KMS-11 (cell line): ENCODE measurements around the gene PTPRJ.

Experiments
- H2AFZ ChIP-seq: fragments of 200-600 bp; sonication (generic); 2 replicates; pipeline ENCODE4 v1.6.1; 2016; ENCODE audit warnings: antibody characterized with exemption, mixed run types, low read depth
- H3K27ac ChIP-seq: fragments of 200-600 bp; sonication (generic); 2 replicates; pipeline ENCODE4 v1.6.1; 2016; ENCODE audit warnings: mild to moderate bottlenecking, mixed run types
- H3K27me3 ChIP-seq: fragments of 200-600 bp; sonication (generic); 2 replicates; pipeline ENCODE4 v1.6.1; 2017; ENCODE audit warnings: mild to moderate bottlenecking, low read depth, mixed run types, moderate library complexity; ENCODE audit not compliant: insufficient read depth
- H3K36me3 ChIP-seq: fragments of 200-600 bp; sonication (generic); 2 replicates; pipeline ENCODE4 v1.6.1; 2017; ENCODE audit warnings: mild to moderate bottlenecking, mixed run types; ENCODE audit not compliant: insufficient read depth
- H3K4me1 ChIP-seq: fragments of 200-600 bp; sonication (generic); 2 replicates; pipeline ENCODE4 v1.6.1; 2016; ENCODE audit warnings: mild to moderate bottlenecking, low read depth, mixed run types; ENCODE audit not compliant: poor library complexity, severe bottlenecking
- H3K4me2 ChIP-seq: fragments of 200-600 bp; sonication (generic); 2 replicates; pipeline ENCODE4 v1.7.0; 2016; ENCODE audit warnings: mild to moderate bottlenecking, mixed run types
- H3K4me3 ChIP-seq: fragments of 200-600 bp; sonication (generic); IDR thresholded peaks from 2 replicates; pipeline ENCODE4 v1.6.1; 2017; ENCODE audit warnings: low read depth, low read length, mixed read lengths; ENCODE audit not compliant: insufficient read depth
- H3K79me2 ChIP-seq: fragments of 200-600 bp; sonication (generic); 2 replicates; pipeline ENCODE4 v1.6.1; 2016; ENCODE audit warnings: low read depth, mixed run types; ENCODE audit not compliant: insufficient read depth
- H3K9ac ChIP-seq: fragments of 200-600 bp; sonication (generic); 2 replicates; pipeline ENCODE4 v1.6.1; 2016; ENCODE audit warnings: mild to moderate bottlenecking, mixed run types
- H4K20me1 ChIP-seq: fragments of 200-600 bp; sonication (generic); 2 replicates; pipeline ENCODE4 v1.6.1; 2016; ENCODE audit warnings: mild to moderate bottlenecking, mixed run types; ENCODE audit not compliant: insufficient read depth
- CTCF ChIP-seq: fragments of 200-600 bp; sonication (generic); conservative IDR thresholded peaks from 2 replicates; pipeline ENCODE4 v1.6.1; 2017; ENCODE audit warnings: low read depth, mild to moderate bottlenecking, antibody characterized with exemption, low read length, moderate library complexity, mixed read lengths

Gene PTPRJ

GRCh38 chr11:48116437-48117228, 136.3 kb downstream of the PTPRJ start:
- Histone ChIP-seq H3K9ac (no peak overlapping the region), H3K36me3 (no peaks in the 10 kb centered on the region), H3K4me2 (no peak overlapping the region), H3K27me3 (no peaks in the 10 kb centered on the region), H3K4me1 (no peaks in the 10 kb centered on the region), H3K4me3 (no peak overlapping the region), H2AFZ (no peak overlapping the region), H3K79me2 (no peaks in the 10 kb centered on the region), H3K27ac (no peak overlapping the region), H4K20me1 (no peaks in the 10 kb centered on the region)
- peak; percentile 64 for TF ChIP-seq CTCF

GRCh38 chr11:48122246-48122645, 141.9 kb downstream of the PTPRJ start:
- TF ChIP-seq CTCF: no peak
- Histone ChIP-seq H3K27me3 (no peaks in the 10 kb centered on the region), H4K20me1 (no peaks in the 10 kb centered on the region), H3K4me3 (no peak overlapping the region), H3K4me2 (no peak overlapping the region), H2AFZ (no peak overlapping the region), H3K27ac (no peak overlapping the region), H3K79me2 (no peaks in the 10 kb centered on the region), H3K9ac (no peak overlapping the region), H3K36me3 (no peaks in the 10 kb centered on the region), H3K4me1 (no peaks in the 10 kb centered on the region)

- Histone ChIP-seq H3K4me2 (no peak overlapping the region), H4K20me1 (no peaks in the 10 kb centered on the region), H3K4me3 (no peak overlapping the region), H2AFZ (no peak overlapping the region), H3K9ac (no peak overlapping the region), H3K27me3 (no peaks in the 10 kb centered on the region), H3K36me3 (no peaks in the 10 kb centered on the region), H3K27ac (no peak overlapping the region), H3K79me2 (no peaks in the 10 kb centered on the region), H3K4me1 (no peaks in the 10 kb centered on the region)
- no peak for TF ChIP-seq CTCF
Observed at GRCh38 chr11:48122656-48123055, 142.3 kb downstream of the PTPRJ start.

GRCh38 chr11:48123254-48123875, 143.0 kb downstream of the PTPRJ start:
- TF ChIP-seq CTCF: no peak
- H2AFZ ChIP-seq: no peak overlapping the region
- H3K4me3 ChIP-seq: no peak overlapping the region
- H3K4me1 ChIP-seq: no peaks in the 10 kb centered on the region
- H4K20me1 ChIP-seq: no peaks in the 10 kb centered on the region
- H3K4me2 ChIP-seq: no peak overlapping the region
- H3K9ac ChIP-seq: no peak overlapping the region
- no peaks in the 10 kb centered on the region for H3K36me3 ChIP-seq
- H3K27ac ChIP-seq: no peak overlapping the region
- H3K79me2 ChIP-seq: no peaks in the 10 kb centered on the region
- H3K27me3 ChIP-seq: no peaks in the 10 kb centered on the region
